ENCODE results near the gene CYP26A1.

DNA sequence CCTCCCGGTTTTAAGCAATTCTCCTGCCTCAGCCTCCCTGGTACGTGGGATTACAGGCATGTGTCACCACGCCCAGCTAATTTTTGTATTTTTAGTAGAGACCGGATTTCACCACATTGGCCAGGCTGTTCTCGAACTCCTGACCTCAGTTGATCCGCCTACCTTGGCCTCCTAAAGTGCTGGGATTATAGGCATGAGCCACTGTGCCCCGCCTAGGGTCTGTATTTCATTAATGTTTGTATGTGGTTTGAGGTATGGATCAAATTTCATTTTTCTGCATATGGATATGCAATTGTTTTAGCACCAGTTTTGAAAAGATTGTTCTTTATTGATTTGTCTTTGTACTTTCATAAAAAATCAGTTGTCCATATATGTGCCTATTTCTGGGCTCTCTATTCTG, 26.0 kb downstream of the CYP26A1 start:
- TF ChIP-seq EZH2 (IDR thresholded peaks at IDR 0.05; ENCODE audit: low read depth, unreplicated experiment) (no peak), CREB1 (CRISPR knock-in tag; IDR thresholded peaks at IDR 0.05; ENCODE audit: low read depth) (no peak), POLR2AphosphoS5 (IDR thresholded peaks at IDR 0.05; ENCODE audit: low read depth) (no peak)
- TF ChIP-seq, protein P1, sequence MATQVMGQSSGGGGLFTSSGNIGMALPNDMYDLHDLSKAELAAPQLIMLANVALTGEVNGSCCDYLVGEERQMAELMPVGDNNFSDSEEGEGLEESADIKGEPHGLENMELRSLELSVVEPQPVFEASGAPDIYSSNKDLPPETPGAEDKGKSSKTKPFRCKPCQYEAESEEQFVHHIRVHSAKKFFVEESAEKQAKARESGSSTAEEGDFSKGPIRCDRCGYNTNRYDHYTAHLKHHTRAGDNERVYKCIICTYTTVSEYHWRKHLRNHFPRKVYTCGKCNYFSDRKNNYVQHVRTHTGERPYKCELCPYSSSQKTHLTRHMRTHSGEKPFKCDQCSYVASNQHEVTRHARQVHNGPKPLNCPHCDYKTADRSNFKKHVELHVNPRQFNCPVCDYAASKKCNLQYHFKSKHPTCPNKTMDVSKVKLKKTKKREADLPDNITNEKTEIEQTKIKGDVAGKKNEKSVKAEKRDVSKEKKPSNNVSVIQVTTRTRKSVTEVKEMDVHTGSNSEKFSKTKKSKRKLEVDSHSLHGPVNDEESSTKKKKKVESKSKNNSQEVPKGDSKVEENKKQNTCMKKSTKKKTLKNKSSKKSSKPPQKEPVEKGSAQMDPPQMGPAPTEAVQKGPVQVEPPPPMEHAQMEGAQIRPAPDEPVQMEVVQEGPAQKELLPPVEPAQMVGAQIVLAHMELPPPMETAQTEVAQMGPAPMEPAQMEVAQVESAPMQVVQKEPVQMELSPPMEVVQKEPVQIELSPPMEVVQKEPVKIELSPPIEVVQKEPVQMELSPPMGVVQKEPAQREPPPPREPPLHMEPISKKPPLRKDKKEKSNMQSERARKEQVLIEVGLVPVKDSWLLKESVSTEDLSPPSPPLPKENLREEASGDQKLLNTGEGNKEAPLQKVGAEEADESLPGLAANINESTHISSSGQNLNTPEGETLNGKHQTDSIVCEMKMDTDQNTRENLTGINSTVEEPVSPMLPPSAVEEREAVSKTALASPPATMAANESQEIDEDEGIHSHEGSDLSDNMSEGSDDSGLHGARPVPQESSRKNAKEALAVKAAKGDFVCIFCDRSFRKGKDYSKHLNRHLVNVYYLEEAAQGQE (IDR thresholded peaks at IDR 0.05; ENCODE audit: unreplicated experiment) = no peak

All from GM23338 (cell line).